Measurements from ENCODE around the gene PTPN1.
A peak's percentile ranks its signal among the peaks of the same experiment; 100 is the strongest.

PTPN1 gene

GRCh38 chr20:50551288-50551687, 41.1 kb downstream of the PTPN1 start:
- Histone ChIP-seq H3K4me3 (ENCODE audit: low read length) (no peak overlapping the region), H3K27ac (ENCODE audit: low read depth, low read length) (no peak overlapping the region), H3K9ac (ENCODE audit: low read depth, low read length) (no peak overlapping the region), H3K36me3 (ENCODE audit: insufficient read depth, low read length) (peaks cover 4% of the 10 kb centered on the region; the same call in 1 of the 2 replicates), H3K9me3 (ENCODE audit: insufficient read depth, low read depth, low read length) (no peaks in the 10 kb centered on the region), H3K27me3 (ENCODE audit: insufficient read depth, low read length) (no peaks in the 10 kb centered on the region), H3K4me1 (ENCODE audit: insufficient read depth, low read length) (no peaks in the 10 kb centered on the region)
- WGBS: 100% methylated on average over 4 of the region's 4 CpGs

- Histone ChIP-seq H3K27ac (ENCODE audit: low read depth, low read length) (no peak overlapping the region), H3K4me3 (ENCODE audit: low read length) (no peak overlapping the region), H3K9me3 (ENCODE audit: insufficient read depth, low read depth, low read length) (no peaks in the 10 kb centered on the region), H3K9ac (ENCODE audit: low read depth, low read length) (no peak overlapping the region), H3K27me3 (ENCODE audit: insufficient read depth, low read length) (no peaks in the 10 kb centered on the region), H3K36me3 (ENCODE audit: insufficient read depth, low read length) (peaks cover 4% of the 10 kb centered on the region; the same call in 1 of the 2 replicates), H3K4me1 (ENCODE audit: insufficient read depth, low read length) (no peaks in the 10 kb centered on the region)
- 96% methylated on average over 3 of the region's 3 CpGs for WGBS
These were observed 42.8 kb downstream of the PTPN1 start for GRCh38 chr20:50552979-50553378.

GRCh38 chr20:50554694-50555579, 44.8 kb downstream of the PTPN1 start:
- H3K27ac ChIP-seq (ENCODE audit: low read depth, low read length): no peak overlapping the region

GRCh38 chr20:50555662-50556061, 45.5 kb downstream of the PTPN1 start:
- no peak overlapping the region for H3K9ac ChIP-seq (ENCODE audit: low read depth, low read length)
- H3K27ac ChIP-seq (ENCODE audit: low read depth, low read length): no peak overlapping the region
- no peaks in the 10 kb centered on the region for H3K9me3 ChIP-seq (ENCODE audit: insufficient read depth, low read depth, low read length)
- H3K4me3 ChIP-seq (ENCODE audit: low read length): no peak overlapping the region
- no peaks in the 10 kb centered on the region for H3K4me1 ChIP-seq (ENCODE audit: insufficient read depth, low read length)
- H3K27me3 ChIP-seq (ENCODE audit: insufficient read depth, low read length): no peaks in the 10 kb centered on the region
- no peaks in the 10 kb centered on the region for H3K36me3 ChIP-seq (ENCODE audit: insufficient read depth, low read length)
- WGBS: 94% methylated on average over 5 of the region's 5 CpGs

More at GRCh38 chr20:50554694-50555579, 44.8 kb downstream of the PTPN1 start:
- Histone ChIP-seq H3K9ac (ENCODE audit: low read depth, low read length) (no peak overlapping the region), H3K4me3 (ENCODE audit: low read length) (no peak overlapping the region), H3K27me3 (ENCODE audit: insufficient read depth, low read length) (no peaks in the 10 kb centered on the region), H3K9me3 (ENCODE audit: insufficient read depth, low read depth, low read length) (no peaks in the 10 kb centered on the region), H3K4me1 (ENCODE audit: insufficient read depth, low read length) (no peaks in the 10 kb centered on the region), H3K36me3 (ENCODE audit: insufficient read depth, low read length) (no peaks in the 10 kb centered on the region)
- WGBS: 99% methylated on average over 3 of the region's 4 CpGs

- Histone ChIP-seq H3K36me3 (ENCODE audit: insufficient read depth, low read length) (peaks cover 16% of the 10 kb centered on the region), H3K27me3 (ENCODE audit: insufficient read depth, low read length) (no peaks in the 10 kb centered on the region), H3K9ac (ENCODE audit: low read depth, low read length) (no peak overlapping the region), H3K27ac (ENCODE audit: low read depth, low read length) (no peak overlapping the region), H3K9me3 (ENCODE audit: insufficient read depth, low read depth, low read length) (no peaks in the 10 kb centered on the region), H3K4me3 (ENCODE audit: low read length) (no peak overlapping the region), H3K4me1 (ENCODE audit: insufficient read depth, low read length) (peaks cover 7% of the 10 kb centered on the region; the same call in 1 of the 2 replicates)
- WGBS: 96% methylated on average over 11 of the region's 11 CpGs
These were observed 47.5 kb downstream of the PTPN1 start for GRCh38 chr20:50557549-50558134.

GRCh38 chr20:50558483-50558925, 48.3 kb downstream of the PTPN1 start:
- Histone ChIP-seq H3K9ac (ENCODE audit: low read depth, low read length) (no peak overlapping the region), H3K4me3 (ENCODE audit: low read length) (no peak overlapping the region), H3K27me3 (ENCODE audit: insufficient read depth, low read length) (no peaks in the 10 kb centered on the region), H3K4me1 (ENCODE audit: insufficient read depth, low read length) (peaks cover 7% of the 10 kb centered on the region; the same call in 1 of the 2 replicates), H3K9me3 (ENCODE audit: insufficient read depth, low read depth, low read length) (no peaks in the 10 kb centered on the region), H3K36me3 (ENCODE audit: insufficient read depth, low read length) (peaks cover 24% of the 10 kb centered on the region), H3K27ac (ENCODE audit: low read depth, low read length) (no peak overlapping the region)
- WGBS: 81% methylated on average over 4 of the region's 4 CpGs

GRCh38 chr20:50559149-50559548, 49.0 kb downstream of the PTPN1 start:
- Histone ChIP-seq H3K27ac (ENCODE audit: low read depth, low read length) (no peak overlapping the region), H3K9ac (ENCODE audit: low read depth, low read length) (no peak overlapping the region), H3K4me1 (ENCODE audit: insufficient read depth, low read length) (peaks cover 7% of the 10 kb centered on the region; the same call in 1 of the 2 replicates), H3K36me3 (ENCODE audit: insufficient read depth, low read length) (peaks cover 24% of the 10 kb centered on the region), H3K9me3 (ENCODE audit: insufficient read depth, low read depth, low read length) (no peaks in the 10 kb centered on the region), H3K27me3 (ENCODE audit: insufficient read depth, low read length) (no peaks in the 10 kb centered on the region), H3K4me3 (ENCODE audit: low read length) (no peak overlapping the region)
- 93% methylated on average over 6 of the region's 6 CpGs for WGBS

GRCh38 chr20:50559856-50560638, 49.9 kb downstream of the PTPN1 start:
- H3K4me1 ChIP-seq (ENCODE audit: insufficient read depth, low read length): peaks cover 7% of the 10 kb centered on the region; the same call in 1 of the 2 replicates
- H3K9ac ChIP-seq (ENCODE audit: low read depth, low read length): no peak overlapping the region
- H3K36me3 ChIP-seq (ENCODE audit: insufficient read depth, low read length): peaks cover 29% of the 10 kb centered on the region
- H3K9me3 ChIP-seq (ENCODE audit: insufficient read depth, low read depth, low read length): no peaks in the 10 kb centered on the region
- H3K27me3 ChIP-seq (ENCODE audit: insufficient read depth, low read length): no peaks in the 10 kb centered on the region
- no peak overlapping the region for H3K4me3 ChIP-seq (ENCODE audit: low read length)
- 97% methylated on average over 7 of the region's 8 CpGs for WGBS
- no peak overlapping the region for H3K27ac ChIP-seq (ENCODE audit: low read depth, low read length)

- H3K36me3 ChIP-seq (ENCODE audit: insufficient read depth, low read length): peaks cover 33% of the 10 kb centered on the region
- H3K4me3 ChIP-seq (ENCODE audit: low read length): no peak overlapping the region
- no peaks in the 10 kb centered on the region for H3K9me3 ChIP-seq (ENCODE audit: insufficient read depth, low read depth, low read length)
- peak overlapping the region; percentile 9 for H3K27ac ChIP-seq (ENCODE audit: low read depth, low read length)
- peaks cover 7% of the 10 kb centered on the region; the same call in 1 of the 2 replicates for H3K4me1 ChIP-seq (ENCODE audit: insufficient read depth, low read length)
- H3K27me3 ChIP-seq (ENCODE audit: insufficient read depth, low read length): no peaks in the 10 kb centered on the region
- no peak overlapping the region for H3K9ac ChIP-seq (ENCODE audit: low read depth, low read length)
- WGBS: 90% methylated on average over 5 of the region's 5 CpGs
These were observed 50.7 kb downstream of the PTPN1 start for GRCh38 chr20:50560867-50561266.

- Histone ChIP-seq H3K27ac (ENCODE audit: low read depth, low read length) (peak overlapping the region; percentile 22), H3K36me3 (ENCODE audit: insufficient read depth, low read length) (peaks cover 33% of the 10 kb centered on the region), H3K9ac (ENCODE audit: low read depth, low read length) (peak overlapping the region; percentile 27), H3K4me3 (ENCODE audit: low read length) (no peak overlapping the region), H3K4me1 (ENCODE audit: insufficient read depth, low read length) (peaks cover 7% of the 10 kb centered on the region; the same call in 1 of the 2 replicates), H3K27me3 (ENCODE audit: insufficient read depth, low read length) (no peaks in the 10 kb centered on the region), H3K9me3 (ENCODE audit: insufficient read depth, low read depth, low read length) (no peaks in the 10 kb centered on the region)
- WGBS: 75% methylated on average over 17 of the region's 17 CpGs
These were observed 51.3 kb downstream of the PTPN1 start for GRCh38 chr20:50561379-50562078.
